ENCODE measurements around the gene TMEM270. TPM values are rescaled to one million over a fixed set of nuclear protein-coding genes. Genes with fewer than 3 reads are reported as not detected.

The TMEM270 gene
- total RNA-seq, 6 donors from 2014 or later: not detected

DNA sequence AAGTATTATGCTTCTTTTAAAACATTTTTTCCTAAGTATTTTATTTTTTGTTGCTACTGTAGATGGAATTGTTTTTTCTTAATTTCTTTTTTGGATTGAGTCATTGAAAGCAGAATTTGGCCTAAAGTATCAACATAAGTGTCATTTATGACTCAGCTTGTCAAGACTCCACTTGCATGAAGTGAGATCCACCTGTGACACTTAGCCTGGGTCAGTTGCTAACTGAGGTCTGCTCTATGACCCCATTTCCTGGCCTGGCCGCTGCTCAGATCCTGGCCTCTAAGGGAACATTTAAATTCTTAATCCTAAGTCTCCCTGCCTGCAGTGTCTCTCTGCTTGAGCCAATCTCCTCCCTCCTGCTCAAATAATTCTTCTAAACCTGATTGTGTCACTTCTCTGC is 35.5 kb downstream of the TMEM270 start:
- DNase-seq (no peak), ATAC-seq (ENCODE audit: low FRiP score in 2 of 2) (no peak)
- Histone ChIP-seq H3K36me3 (no peaks in the 10 kb centered on the region), H3K27me3 (no peaks in the 10 kb centered on the region), H3K4me3 (no peak overlapping the region), H3K4me1 (peaks cover 0 to 21% (median 9%) of the 10 kb centered on the region in 4 donors), H3K27ac (peak overlapping the region in 1 of 4 donors; percentile 57), H3K9me3 (no peaks in the 10 kb centered on the region)
- WGBS, 2 donors: 71 to 87% methylated on average over 1 of the region's 1 CpG
- TF ChIP-seq, protein P1, sequence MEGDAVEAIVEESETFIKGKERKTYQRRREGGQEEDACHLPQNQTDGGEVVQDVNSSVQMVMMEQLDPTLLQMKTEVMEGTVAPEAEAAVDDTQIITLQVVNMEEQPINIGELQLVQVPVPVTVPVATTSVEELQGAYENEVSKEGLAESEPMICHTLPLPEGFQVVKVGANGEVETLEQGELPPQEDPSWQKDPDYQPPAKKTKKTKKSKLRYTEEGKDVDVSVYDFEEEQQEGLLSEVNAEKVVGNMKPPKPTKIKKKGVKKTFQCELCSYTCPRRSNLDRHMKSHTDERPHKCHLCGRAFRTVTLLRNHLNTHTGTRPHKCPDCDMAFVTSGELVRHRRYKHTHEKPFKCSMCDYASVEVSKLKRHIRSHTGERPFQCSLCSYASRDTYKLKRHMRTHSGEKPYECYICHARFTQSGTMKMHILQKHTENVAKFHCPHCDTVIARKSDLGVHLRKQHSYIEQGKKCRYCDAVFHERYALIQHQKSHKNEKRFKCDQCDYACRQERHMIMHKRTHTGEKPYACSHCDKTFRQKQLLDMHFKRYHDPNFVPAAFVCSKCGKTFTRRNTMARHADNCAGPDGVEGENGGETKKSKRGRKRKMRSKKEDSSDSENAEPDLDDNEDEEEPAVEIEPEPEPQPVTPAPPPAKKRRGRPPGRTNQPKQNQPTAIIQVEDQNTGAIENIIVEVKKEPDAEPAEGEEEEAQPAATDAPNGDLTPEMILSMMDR (IDR thresholded peaks at IDR 0.05): no peak
- TF ChIP-seq POLR2AphosphoS5 (IDR thresholded peaks at IDR 0.05): peak; percentile 52 to 70

DNA sequence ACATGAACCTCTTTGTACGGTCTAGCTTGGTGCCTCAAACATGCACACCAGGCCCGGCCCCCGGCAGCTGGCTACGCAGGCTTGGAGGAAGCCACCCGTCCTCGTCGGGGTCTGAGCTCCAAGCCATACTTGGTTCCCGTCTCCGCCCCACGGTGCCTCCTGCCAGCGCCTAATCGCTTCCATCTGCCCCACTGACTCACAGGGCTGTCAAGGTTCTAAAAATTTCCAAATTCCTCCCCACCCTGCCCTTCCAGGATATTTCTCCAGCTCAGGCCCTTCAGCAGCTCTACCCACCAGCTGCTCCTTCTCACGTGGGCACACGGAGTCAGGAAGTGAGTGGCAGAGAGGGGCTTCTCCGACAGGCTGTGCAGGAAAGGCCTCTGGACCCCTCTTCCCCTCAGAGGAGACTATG is 38.8 kb downstream of the TMEM270 start:
- Histone ChIP-seq H3K27me3 (no peaks in the 10 kb centered on the region), H3K36me3 (no peaks in the 10 kb centered on the region), H3K9me3 (no peaks in the 10 kb centered on the region), H3K4me3 (no peak overlapping the region), H3K27ac (peak overlapping the region in 3 of 4 donors; percentile 41 to 65 (median 64)), H3K4me1 (no peaks in the 10 kb centered on the region)
- ATAC-seq (ENCODE audit: low FRiP score in 2 of 2): peak in 1 of 2 donors; percentile 79
- peak in 1 of 2 donors; percentile 86 for DNase-seq
- TF ChIP-seq EP300 (IDR thresholded peaks at IDR 0.05) (no peak), POLR2AphosphoS5 (IDR thresholded peaks at IDR 0.05) (peak in 1 of 2 donors; percentile 15), POLR2A (IDR thresholded peaks at IDR 0.05) (no peak)
- TF ChIP-seq, protein P1 (IDR thresholded peaks at IDR 0.05): no peak
- WGBS, 2 donors: 84 to 85% methylated on average over 15 of the region's 15 CpGs

DNA sequence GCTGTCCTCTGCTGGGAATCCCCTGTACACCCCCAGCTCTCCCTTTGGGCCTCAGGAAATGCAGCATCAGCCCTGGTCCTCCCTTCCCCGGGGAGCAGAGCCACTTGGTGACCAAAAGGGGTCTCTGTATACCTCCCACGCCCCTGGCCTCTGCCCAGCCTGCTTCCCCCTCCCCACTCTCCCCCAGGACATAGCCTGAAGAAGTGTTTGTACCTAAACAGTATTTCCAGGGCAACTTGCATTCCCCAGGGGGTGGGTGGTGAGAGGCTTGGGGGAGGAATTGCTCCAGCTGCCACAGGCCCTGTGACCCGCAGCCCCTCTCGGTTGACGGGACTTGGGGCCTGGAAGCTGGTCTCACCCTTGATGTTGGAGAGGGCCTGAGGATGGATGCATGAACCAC is 39.3 kb downstream of the TMEM270 start:
- WGBS, 2 donors: 65 to 71% methylated on average over 3 to 5 of the region's 5 CpGs
- ATAC-seq (ENCODE audit: low FRiP score in 2 of 2): peak in 1 of 2 donors; percentile 4

DNA sequence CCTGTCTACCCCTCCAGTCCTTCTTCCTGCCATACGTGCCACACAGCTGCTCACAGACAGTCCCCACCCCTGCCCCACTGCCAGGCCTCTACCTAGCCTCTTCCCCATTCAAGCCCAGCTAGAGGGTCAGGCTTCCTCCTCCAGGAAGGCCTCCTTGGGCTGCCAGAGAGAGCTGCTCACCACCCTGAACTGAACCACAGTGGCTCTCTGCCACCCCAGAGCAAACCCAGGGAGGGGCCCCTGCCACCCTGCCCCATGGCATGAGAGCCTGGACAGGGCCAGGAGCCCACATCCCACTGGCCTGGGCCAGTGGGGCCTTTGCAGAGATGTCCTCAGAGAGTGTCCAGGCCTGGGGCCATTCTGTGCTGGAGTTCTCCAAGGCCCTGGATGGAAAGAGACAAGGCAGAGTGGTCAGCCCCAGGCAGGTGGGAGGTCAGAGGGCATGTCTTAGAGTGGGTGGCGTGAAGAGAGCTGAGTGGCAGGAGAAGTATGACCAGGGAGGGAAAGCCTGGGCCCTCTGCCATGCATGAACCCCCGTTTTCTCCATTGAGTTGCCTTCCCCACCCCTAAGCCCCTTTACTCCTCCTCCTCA is 40.4 kb downstream of the TMEM270 start:
- 80% methylated on average over 3 of the region's 3 CpGs for WGBS, 2 donors
- ATAC-seq (ENCODE audit: low FRiP score in 2 of 2): no peak
- TF ChIP-seq, protein P1 (IDR thresholded peaks at IDR 0.05): no peak
- no peak for TF ChIP-seq POLR2AphosphoS5 (IDR thresholded peaks at IDR 0.05)
- TF ChIP-seq POLR2A (IDR thresholded peaks at IDR 0.05): no peak
- no peak for TF ChIP-seq EP300 (IDR thresholded peaks at IDR 0.05)
- Histone ChIP-seq H3K27me3 (no peaks in the 10 kb centered on the region), H3K4me3 (no peak overlapping the region), H3K36me3 (no peaks in the 10 kb centered on the region), H3K27ac (peak overlapping the region in 1 of 4 donors; percentile 64), H3K9me3 (no peaks in the 10 kb centered on the region), H3K4me1 (no peaks in the 10 kb centered on the region)
- DNase-seq: no peak

More for the DNA sequence above, 39.3 kb downstream of the TMEM270 start:
- H3K9me3 ChIP-seq: no peaks in the 10 kb centered on the region
- H3K27ac ChIP-seq: peak overlapping the region; percentile 21 to 65 (median 52)
- no peaks in the 10 kb centered on the region for H3K36me3 ChIP-seq
- H3K27me3 ChIP-seq: no peaks in the 10 kb centered on the region
- H3K4me1 ChIP-seq: no peaks in the 10 kb centered on the region
- DNase-seq: no peak
- no peak for TF ChIP-seq POLR2A (IDR thresholded peaks at IDR 0.05)
- no peak for TF ChIP-seq EP300 (IDR thresholded peaks at IDR 0.05)
- no peak for TF ChIP-seq POLR2AphosphoS5 (IDR thresholded peaks at IDR 0.05)
- TF ChIP-seq, protein P1 (IDR thresholded peaks at IDR 0.05): no peak
- no peak overlapping the region for H3K4me3 ChIP-seq
